Right lobe of liver (tissue), 6 donors: ENCODE results near the gene HIVEP2. TPM values are rescaled to one million over a fixed set of nuclear protein-coding genes. Genes with fewer than 3 reads are reported as not detected.
A peak's percentile ranks its signal among the peaks of the same experiment; 100 is the strongest.

ENCODE experiments used
- ATAC-seq, 4 donors: fragments of 200-7000 bp; cut with Tn5 transposase; one replicate each; pipeline ENCODE4 v1.9.1; 2020; ENCODE audit warnings: mild to moderate bottlenecking in 4 of 4, moderate library complexity in 4 of 4
- DNase-seq, 3 donors: peaks; one replicate each; pipeline ENCODE4 v3.0.0-alpha.2; 2020
- H3K27ac ChIP-seq, 3 donors: fragments of 200-600 bp; one replicate each; pipeline ENCODE4 v1.8.0; 2022
- H3K27me3 ChIP-seq, 2 donors: fragments of 200-600 bp; one replicate each; pipeline ENCODE4 v1.8.0; 2022
- H3K36me3 ChIP-seq, 4 donors: fragments of 200-600 bp; sonication (generic) in 1 of 4; one replicate each; pipeline versions ENCODE4 v1.5.1 to v1.8.0; 2017 to 2022; ENCODE audit warnings: control low read depth in 1 of 4
- H3K4me1 ChIP-seq, 4 donors: fragments of 200-600 bp; sonication (generic) in 1 of 4; one replicate each; pipeline versions ENCODE4 v1.5.1 to v1.8.0; 2017 to 2022; ENCODE audit warnings: control low read depth in 1 of 4
- H3K4me3 ChIP-seq, 3 donors: fragments of 200-600 bp; one replicate each; pipeline ENCODE4 v1.8.0; 2022
- H3K9me3 ChIP-seq, 4 donors: fragments of 200-600 bp; sonication (generic) in 1 of 4; one replicate each; pipeline versions ENCODE4 v1.5.1 to v1.8.0; 2017 to 2022; ENCODE audit warnings: control low read depth in 1 of 4
- POLR2A ChIP-seq: fragments of 450-650 bp; IDR thresholded peaks from one replicate; pipeline ENCODE4 v1.6.1; 2017; ENCODE audit warnings: antibody characterized with exemption, mild to moderate bottlenecking
- WGBS: methylation state at CpG from one replicate; pipeline ENCODE4 v1.1.6; 2018; ENCODE audit warnings: low coverage, low lambda C conversion rate; ENCODE audit not compliant: insufficient coverage; ENCODE audit errors: missing lambda C conversion rate; 5-methylcytosine and 5-hydroxymethylcytosine counted together
- intact Hi-C, 2 donors: fragments of 100-400 bp; cut with DNase I; formaldehyde crosslinking; loops; one replicate each; pipeline versions ENCODE4 v1.11.2 to v1.14.1; 2022
- total RNA-seq, 6 experiments: library from RNA; depleted of rRNA in 2 of 6; stranded (reverse); fragments of >200 nt in 2 of 6; fragmentation: NEBNext Ultra II Directional in 3 of 6; extraction: Animal tissue kit (Norgen Biotek cat#: 25700) in 3 of 6; gene quantifications; one replicate each; pipeline versions ENCODE4 v1.1.0 to v1.2.4, GENCODE V29; 2016 to 2023
- TF ChIP-seq, protein P1 (sequence below), 4 donors: fragments of 200-600 bp in 3 of 4; fragments of 450-650 bp in 1 of 4; IDR thresholded peaks; one replicate each; pipeline versions ENCODE4 v1.5.1 to v1.8.0; 2016 to 2022; ENCODE audit warnings: antibody characterized with exemption in 4 of 4, mild to moderate bottlenecking in 2 of 4
- donor health status: DM: no; HTN: yes; CAD: no.
- donor health status: DM: no; HTN: no; CAD: no.
- donor health status: DM: no; HTN: no; CAD: no.
- donor health status: DM: no; HTN: yes; CAD: no.
- donor health status: DM: no; HTN: yes; CAD: no.

HIVEP2 gene
- total RNA-seq, 6 experiments from 2014 or later = 3.0 to 8.9 (median 5.1) TPM

DNA sequence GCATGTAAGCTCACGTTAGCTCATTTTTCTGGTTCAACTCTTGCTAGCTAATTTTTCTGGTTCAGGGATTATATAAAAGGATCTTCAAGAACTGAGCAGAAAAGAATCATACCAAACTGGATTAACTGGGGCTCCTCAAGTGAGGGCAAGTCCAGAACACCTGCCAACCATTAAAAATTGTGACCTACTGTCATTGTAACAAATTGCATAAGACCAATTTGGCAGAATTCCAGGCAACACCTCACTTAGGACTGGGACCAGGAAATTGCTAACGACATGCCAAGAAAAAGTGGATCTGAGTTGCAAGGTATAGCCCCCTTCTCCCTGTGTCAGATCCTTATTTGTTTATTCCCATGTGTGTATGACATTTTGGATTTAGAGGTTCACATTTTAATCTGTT, 216.6 kb downstream of the HIVEP2 start:
- Histone ChIP-seq H3K4me3 (no peak overlapping the region), H3K27ac (peak overlapping the region in 1 of 3 donors; percentile 10), H3K4me1 (no peaks in the 10 kb centered on the region), H3K36me3 (no peaks in the 10 kb centered on the region), H3K27me3 (no peaks in the 10 kb centered on the region), H3K9me3 (no peaks in the 10 kb centered on the region)
- intact Hi-C loops = no loop called here
- no peak for TF ChIP-seq POLR2A
- TF ChIP-seq, protein P1, sequence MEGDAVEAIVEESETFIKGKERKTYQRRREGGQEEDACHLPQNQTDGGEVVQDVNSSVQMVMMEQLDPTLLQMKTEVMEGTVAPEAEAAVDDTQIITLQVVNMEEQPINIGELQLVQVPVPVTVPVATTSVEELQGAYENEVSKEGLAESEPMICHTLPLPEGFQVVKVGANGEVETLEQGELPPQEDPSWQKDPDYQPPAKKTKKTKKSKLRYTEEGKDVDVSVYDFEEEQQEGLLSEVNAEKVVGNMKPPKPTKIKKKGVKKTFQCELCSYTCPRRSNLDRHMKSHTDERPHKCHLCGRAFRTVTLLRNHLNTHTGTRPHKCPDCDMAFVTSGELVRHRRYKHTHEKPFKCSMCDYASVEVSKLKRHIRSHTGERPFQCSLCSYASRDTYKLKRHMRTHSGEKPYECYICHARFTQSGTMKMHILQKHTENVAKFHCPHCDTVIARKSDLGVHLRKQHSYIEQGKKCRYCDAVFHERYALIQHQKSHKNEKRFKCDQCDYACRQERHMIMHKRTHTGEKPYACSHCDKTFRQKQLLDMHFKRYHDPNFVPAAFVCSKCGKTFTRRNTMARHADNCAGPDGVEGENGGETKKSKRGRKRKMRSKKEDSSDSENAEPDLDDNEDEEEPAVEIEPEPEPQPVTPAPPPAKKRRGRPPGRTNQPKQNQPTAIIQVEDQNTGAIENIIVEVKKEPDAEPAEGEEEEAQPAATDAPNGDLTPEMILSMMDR (IDR thresholded peaks at IDR 0.05) = no peak
- ATAC-seq (no peak), DNase-seq (no peak)
- 40% methylated on average over 2 of the region's 2 CpGs for WGBS

DNA sequence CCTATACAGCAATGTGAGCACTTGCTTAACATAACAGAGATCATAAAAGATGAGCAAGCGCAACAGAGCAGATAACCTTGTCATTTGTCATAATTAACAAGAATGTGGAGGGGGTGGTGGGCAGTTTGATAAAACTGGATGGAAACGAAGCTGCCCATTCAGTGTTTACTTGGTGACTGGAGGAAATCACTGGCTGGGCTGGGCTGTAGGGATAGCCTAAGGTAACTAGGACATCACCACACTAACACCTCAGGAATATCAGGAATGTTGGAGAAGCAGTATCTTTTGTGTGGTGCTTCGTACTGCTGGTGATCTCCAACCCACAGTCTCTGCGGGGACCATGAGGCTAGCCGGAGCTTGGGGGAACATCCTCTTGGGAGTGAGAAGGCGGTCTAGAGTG, 218.4 kb downstream of the HIVEP2 start:
- 80% methylated on average over 5 of the region's 6 CpGs for WGBS
- ATAC-seq = no peak
- TF ChIP-seq POLR2A = no peak
- TF ChIP-seq, protein P1 (IDR thresholded peaks at IDR 0.05) = no peak

DNA sequence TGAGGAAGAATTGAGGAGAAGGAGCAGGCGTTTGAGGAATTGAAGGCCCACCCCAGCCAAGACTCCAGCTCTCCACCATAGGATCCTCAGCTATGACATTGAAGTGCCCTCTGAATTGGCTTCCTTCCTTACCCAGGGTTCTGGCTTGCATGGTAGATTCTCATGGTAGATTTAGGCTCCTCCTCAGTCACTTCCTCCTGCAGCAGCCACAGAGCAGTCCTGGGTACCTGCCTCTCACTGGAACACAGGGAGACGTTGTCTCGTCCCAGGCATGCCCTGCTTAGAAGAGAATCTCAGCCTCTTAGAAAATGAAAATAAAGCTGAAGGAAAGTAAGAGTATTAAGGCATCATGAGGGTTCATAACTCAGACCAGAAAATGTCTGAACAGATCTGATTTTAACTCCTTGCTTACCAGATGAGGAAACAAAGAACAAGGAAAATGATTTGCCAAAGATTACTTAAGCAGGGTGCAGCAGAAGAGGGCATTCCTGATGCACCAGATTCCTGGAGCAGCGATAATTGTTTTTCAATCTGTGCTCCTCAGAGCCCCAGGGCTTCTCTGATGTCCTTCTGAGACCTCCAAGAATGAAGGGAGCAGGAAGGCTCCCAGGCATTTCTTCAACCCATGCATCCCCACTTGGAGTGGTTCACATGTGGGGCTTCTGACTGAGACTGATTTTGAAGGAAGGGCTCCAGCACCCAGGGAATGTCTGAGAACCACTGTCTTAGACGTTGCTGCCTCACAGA, 219.8 kb downstream of the HIVEP2 start:
- ATAC-seq (peak in 1 of 4 donors; percentile 30), DNase-seq (no peak)
- H3K4me3 ChIP-seq = no peak overlapping the region
- TF ChIP-seq, protein P1 (IDR thresholded peaks at IDR 0.05) = no peak
- no peak for TF ChIP-seq POLR2A
- intact Hi-C loops = no loop called here
- no peak overlapping the region for H3K27ac ChIP-seq
- H3K9me3 ChIP-seq = no peaks in the 10 kb centered on the region
- no peaks in the 10 kb centered on the region for H3K36me3 ChIP-seq
- WGBS = 71% methylated on average over 5 of the region's 5 CpGs
- H3K27me3 ChIP-seq = no peaks in the 10 kb centered on the region
- H3K4me1 ChIP-seq = no peaks in the 10 kb centered on the region

More for the DNA sequence above, 218.4 kb downstream of the HIVEP2 start:
- no peaks in the 10 kb centered on the region for H3K4me1 ChIP-seq
- H3K27me3 ChIP-seq = no peaks in the 10 kb centered on the region
- no peaks in the 10 kb centered on the region for H3K36me3 ChIP-seq
- H3K4me3 ChIP-seq = no peak overlapping the region
- no peak overlapping the region for H3K27ac ChIP-seq
- DNase-seq = no peak
- H3K9me3 ChIP-seq = no peaks in the 10 kb centered on the region
- intact Hi-C loops = no loop called here

DNA sequence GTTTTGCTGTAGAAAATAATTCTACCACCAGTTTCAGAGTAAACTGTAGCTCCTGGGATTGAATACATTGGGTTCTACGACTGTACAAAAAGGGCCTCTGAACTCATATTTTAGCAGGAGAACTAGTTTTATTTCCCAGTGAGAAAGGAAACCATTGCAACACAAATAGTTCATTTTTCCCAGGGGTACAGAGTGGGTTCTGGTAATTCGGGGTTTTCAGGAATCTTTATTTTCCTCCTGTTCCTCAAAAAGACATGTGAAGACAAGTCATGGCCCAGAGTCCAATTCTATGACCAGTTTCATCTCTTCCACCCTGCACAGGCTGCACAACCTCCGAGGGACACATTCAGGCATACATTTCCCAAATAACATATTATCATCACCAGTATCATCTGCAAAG, 222.1 kb downstream of the HIVEP2 start:
- Histone ChIP-seq H3K27me3 (no peaks in the 10 kb centered on the region), H3K4me3 (no peak overlapping the region), H3K27ac (no peak overlapping the region), H3K36me3 (no peaks in the 10 kb centered on the region), H3K4me1 (no peaks in the 10 kb centered on the region), H3K9me3 (peaks cover 0 to 7% (median 0%) of the 10 kb centered on the region in 4 donors)
- TF ChIP-seq, protein P1 (IDR thresholded peaks at IDR 0.05) = no peak
- no peak for TF ChIP-seq POLR2A
- intact Hi-C loops = no loop called here
- no peak for ATAC-seq
- 54% methylated on average over 3 of the region's 3 CpGs for WGBS
- DNase-seq = no peak
